T-helper 1 cell treated with Interleukin-12 subunit alpha and Interleukin-12 subunit beta and Interleukin-4 antibody, amounts not matched to agents 30 μg/mL and 1 μg/mL, for 36 hours (primary cell): ENCODE results near the gene SLC6A18.
"Not testable (repeated sequence)": the region's sequence is repeated elsewhere in the genome, so short reads cannot be mapped to it uniquely, and the experiment has no call there.

Source experiments
- H3K27ac Mint-ChIP-seq: one replicate; pipeline ENCODE4 v1.8.0; 2021; ENCODE audit warnings: mild to moderate bottlenecking, mixed read lengths
- H3K27me3 Mint-ChIP-seq: one replicate; pipeline ENCODE4 v1.8.0; 2021; ENCODE audit warnings: low read depth, mixed read lengths
- H3K36me3 Mint-ChIP-seq: one replicate; pipeline ENCODE4 v1.8.0; 2021; ENCODE audit warnings: low read depth, mixed read lengths
- H3K4me1 Mint-ChIP-seq: one replicate; pipeline ENCODE4 v1.8.0; 2021; ENCODE audit warnings: low read depth, mixed read lengths
- H3K4me3 Mint-ChIP-seq: one replicate; pipeline ENCODE4 v1.8.0; 2021; ENCODE audit warnings: mild to moderate bottlenecking, moderate library complexity, mixed read lengths
- H3K9me3 Mint-ChIP-seq: one replicate; pipeline ENCODE4 v1.8.0; 2021; ENCODE audit warnings: mixed read lengths

Gene SLC6A18

GRCh38 chr5:1267464-1267863 lies 42.3 kb downstream of the SLC6A18 start:
- not testable (repeated sequence) for H3K4me1 Mint-ChIP-seq, H3K27ac Mint-ChIP-seq, H3K36me3 Mint-ChIP-seq, H3K9me3 Mint-ChIP-seq, H3K27me3 Mint-ChIP-seq, H3K4me3 Mint-ChIP-seq

GRCh38 chr5:1268056-1268455 lies 42.9 kb downstream of the SLC6A18 start:
- H3K9me3 Mint-ChIP-seq, result no peaks in the 10 kb centered on the region
- H3K4me3 Mint-ChIP-seq, result no peak overlapping the region
- H3K4me1 Mint-ChIP-seq, result peaks cover 9% of the 10 kb centered on the region
- no peaks in the 10 kb centered on the region for H3K36me3 Mint-ChIP-seq
- no peaks in the 10 kb centered on the region for H3K27me3 Mint-ChIP-seq
- no peak overlapping the region for H3K27ac Mint-ChIP-seq

GRCh38 chr5:1268666-1269065 lies 43.5 kb downstream of the SLC6A18 start:
- Mint-ChIP-seq H3K27ac (no peak overlapping the region), H3K4me3 (no peak overlapping the region)

GRCh38 chr5:1270426-1270825 lies 45.2 kb downstream of the SLC6A18 start:
- peaks cover 9% of the 10 kb centered on the region for H3K4me1 Mint-ChIP-seq
- H3K27me3 Mint-ChIP-seq, result no peaks in the 10 kb centered on the region
- no peaks in the 10 kb centered on the region for H3K9me3 Mint-ChIP-seq
- no peak overlapping the region for H3K4me3 Mint-ChIP-seq
- no peak overlapping the region for H3K27ac Mint-ChIP-seq
- H3K36me3 Mint-ChIP-seq, result no peaks in the 10 kb centered on the region

More at GRCh38 chr5:1268666-1269065, 43.5 kb downstream of the SLC6A18 start:
- Mint-ChIP-seq H3K9me3 (no peaks in the 10 kb centered on the region), H3K4me1 (peaks cover 9% of the 10 kb centered on the region), H3K36me3 (no peaks in the 10 kb centered on the region), H3K27me3 (no peaks in the 10 kb centered on the region)

- Mint-ChIP-seq H3K4me3 (no peak overlapping the region), H3K9me3 (no peaks in the 10 kb centered on the region), H3K4me1 (peaks cover 11% of the 10 kb centered on the region), H3K36me3 (no peaks in the 10 kb centered on the region), H3K27ac (no peak overlapping the region), H3K27me3 (no peaks in the 10 kb centered on the region)
Measured at GRCh38 chr5:1270933-1271914, 46.0 kb downstream of the SLC6A18 start.

GRCh38 chr5:1272201-1272600 lies 47.0 kb downstream of the SLC6A18 start:
- Mint-ChIP-seq H3K36me3 (no peaks in the 10 kb centered on the region), H3K4me3 (no peak overlapping the region), H3K4me1 (peaks cover 13% of the 10 kb centered on the region), H3K27me3 (no peaks in the 10 kb centered on the region), H3K9me3 (no peaks in the 10 kb centered on the region), H3K27ac (no peak overlapping the region)

- Mint-ChIP-seq H3K9me3 (no peaks in the 10 kb centered on the region), H3K36me3 (no peaks in the 10 kb centered on the region), H3K27ac (no peak overlapping the region)
Measured at GRCh38 chr5:1273745-1274144, 48.6 kb downstream of the SLC6A18 start.

GRCh38 chr5:1274471-1274870 lies 49.3 kb downstream of the SLC6A18 start:
- Mint-ChIP-seq H3K4me3 (no peak overlapping the region), H3K9me3 (no peaks in the 10 kb centered on the region), H3K4me1 (peaks cover 5% of the 10 kb centered on the region), H3K27ac (no peak overlapping the region), H3K36me3 (no peaks in the 10 kb centered on the region), H3K27me3 (no peaks in the 10 kb centered on the region)

More at GRCh38 chr5:1273745-1274144, 48.6 kb downstream of the SLC6A18 start:
- no peaks in the 10 kb centered on the region for H3K27me3 Mint-ChIP-seq
- peaks cover 9% of the 10 kb centered on the region for H3K4me1 Mint-ChIP-seq
- no peak overlapping the region for H3K4me3 Mint-ChIP-seq

GRCh38 chr5:1275397-1276391 lies 50.5 kb downstream of the SLC6A18 start:
- not testable (repeated sequence) for H3K27ac Mint-ChIP-seq, H3K4me1 Mint-ChIP-seq, H3K9me3 Mint-ChIP-seq, H3K27me3 Mint-ChIP-seq, H3K36me3 Mint-ChIP-seq, H3K4me3 Mint-ChIP-seq

- H3K4me1 Mint-ChIP-seq, result peaks cover 4% of the 10 kb centered on the region
- no peak overlapping the region for H3K27ac Mint-ChIP-seq
- H3K27me3 Mint-ChIP-seq, result no peaks in the 10 kb centered on the region
- H3K36me3 Mint-ChIP-seq, result no peaks in the 10 kb centered on the region
- H3K4me3 Mint-ChIP-seq, result no peak overlapping the region
- no peaks in the 10 kb centered on the region for H3K9me3 Mint-ChIP-seq
Measured at GRCh38 chr5:1276930-1277329, 51.7 kb downstream of the SLC6A18 start.

- H3K27me3 Mint-ChIP-seq, result no peaks in the 10 kb centered on the region
- no peaks in the 10 kb centered on the region for H3K36me3 Mint-ChIP-seq
- H3K4me1 Mint-ChIP-seq, result peaks cover 4% of the 10 kb centered on the region
- no peak overlapping the region for H3K4me3 Mint-ChIP-seq
- H3K9me3 Mint-ChIP-seq, result no peaks in the 10 kb centered on the region
- H3K27ac Mint-ChIP-seq, result no peak overlapping the region
Measured at GRCh38 chr5:1277331-1277730, 52.1 kb downstream of the SLC6A18 start.

- Mint-ChIP-seq H3K27me3 (no peaks in the 10 kb centered on the region), H3K9me3 (no peaks in the 10 kb centered on the region), H3K4me3 (no peak overlapping the region), H3K4me1 (peaks cover 4% of the 10 kb centered on the region), H3K36me3 (no peaks in the 10 kb centered on the region), H3K27ac (no peak overlapping the region)
Measured at GRCh38 chr5:1277781-1278180, 52.6 kb downstream of the SLC6A18 start.

GRCh38 chr5:1278216-1278615 lies 53.0 kb downstream of the SLC6A18 start:
- Mint-ChIP-seq H3K27me3 (no peaks in the 10 kb centered on the region), H3K36me3 (no peaks in the 10 kb centered on the region), H3K4me3 (no peak overlapping the region), H3K9me3 (no peaks in the 10 kb centered on the region), H3K27ac (no peak overlapping the region), H3K4me1 (peaks cover 4% of the 10 kb centered on the region)

GRCh38 chr5:1278656-1279442 lies 53.7 kb downstream of the SLC6A18 start:
- Mint-ChIP-seq H3K4me3 (no peak overlapping the region), H3K9me3 (no peaks in the 10 kb centered on the region), H3K27ac (no peak overlapping the region), H3K36me3 (no peaks in the 10 kb centered on the region), H3K4me1 (peaks cover 4% of the 10 kb centered on the region), H3K27me3 (no peaks in the 10 kb centered on the region)
